ENCODE data around the gene UNC5CL. TPM values are rescaled to one million over a fixed set of nuclear protein-coding genes. Genes with fewer than 3 reads are reported as not detected.

The UNC5CL gene
- total and polyA plus RNA-seq, 2 experiments from 2014 or later: 0.87 to 1.2 TPM

- ATAC-seq: no peak
- H3K36me3 Mint-ChIP-seq (ENCODE audit: low read depth): no peaks in the 10 kb centered on the region; the same call in 2 of the 3 replicates
- no peaks in the 10 kb centered on the region for H3K9me3 Mint-ChIP-seq
- H3K27me3 Mint-ChIP-seq (ENCODE audit: insufficient read depth, low read depth, poor library complexity): peaks cover 12% of the 10 kb centered on the region
- no peaks in the 10 kb centered on the region for H3F3A ChIP-seq (replicated peaks; ENCODE audit: low read depth)
- H3K4me1 Mint-ChIP-seq: peaks cover 12% of the 10 kb centered on the region
- no peak overlapping the region for H3K27ac ChIP-seq (ENCODE audit: low read depth)
- no peak overlapping the region for H3K4me3 ChIP-seq
- H3K36me3 ChIP-seq (ENCODE audit: insufficient read depth): no peaks in the 10 kb centered on the region
- H3K4me1 ChIP-seq (ENCODE audit: insufficient read depth): peaks cover 10% of the 10 kb centered on the region
- H3K79me2 ChIP-seq (replicated peaks; ENCODE audit: insufficient read depth): no peaks in the 10 kb centered on the region
- H3K4me3 Mint-ChIP-seq: no peak overlapping the region
- no peak overlapping the region for H2AFZ ChIP-seq
- no peaks in the 10 kb centered on the region for H3K9me2 ChIP-seq (ENCODE audit: insufficient read depth)
- no peaks in the 10 kb centered on the region; the same call in 1 of the 2 replicates for H3K27me3 ChIP-seq (ENCODE audit: insufficient read depth)
- no peak overlapping the region for H3K27ac Mint-ChIP-seq
- no peaks in the 10 kb centered on the region for H4K20me1 ChIP-seq (replicated peaks; ENCODE audit: insufficient read depth)
- TF ChIP-seq ETS1 (IDR thresholded peaks at IDR 0.05) (no peak), CREB1 (CRISPR knock-in tag; IDR thresholded peaks at IDR 0.05; ENCODE audit: low read depth) (no peak), POLR2AphosphoS5 (IDR thresholded peaks at IDR 0.05; ENCODE audit: low read depth) (no peak), EZH2phosphoT487 (IDR thresholded peaks at IDR 0.05; ENCODE audit: unreplicated experiment) (no peak), NANOG (IDR thresholded peaks at IDR 0.05; ENCODE audit: borderline replicate concordance) (no peak), REST (IDR thresholded peaks at IDR 0.05; ENCODE audit: unreplicated experiment) (no peak), EZH2 (IDR thresholded peaks at IDR 0.05; ENCODE audit: low read depth, unreplicated experiment) (no peak), ZNF331 (CRISPR knock-in tag; IDR thresholded peaks at IDR 0.05; ENCODE audit: low read depth) (no peak), ZNF114 (CRISPR knock-in tag; IDR thresholded peaks at IDR 0.05) (no peak), STAT1 (IDR thresholded peaks at IDR 0.05; ENCODE audit: unreplicated experiment) (no peak), ZNF462 (CRISPR knock-in tag; IDR thresholded peaks at IDR 0.05) (no peak), CTCF (conservative IDR thresholded peaks at IDR 0.05; ENCODE audit: low read depth in 2 of 2) (no peak), JUNB (IDR thresholded peaks at IDR 0.05; ENCODE audit: unreplicated experiment) (no peak)
- no peak for DNase-seq (ENCODE audit: low spot score)
- H3K4me2 ChIP-seq: no peak overlapping the region
Measured at GRCh38 chr6:41032830-41033229, 6.2 kb downstream of the UNC5CL start.

Measured in GM23338 (cell line).